Stomach smooth muscle (tissue), 2 donors: Measurements from ENCODE around the gene CROCC2.

Source experiments
- H3K27ac ChIP-seq: one replicate; pipeline ENCODE4 v1.7.0; 2013; ENCODE audit warnings: mild to moderate bottlenecking, low read length, inconsistent platforms
- H3K27me3 ChIP-seq, 2 donors: one replicate each; pipeline ENCODE4 v1.7.0; 2013; ENCODE audit warnings: low read length in 2 of 2; ENCODE audit not compliant: insufficient read depth in 2 of 2, control insufficient read depth in 1 of 2
- H3K36me3 ChIP-seq, 2 donors: one replicate each; pipeline ENCODE4 v1.7.0; 2013; ENCODE audit warnings: low read length in 2 of 2; ENCODE audit not compliant: control insufficient read depth in 2 of 2, insufficient read depth in 2 of 2
- H3K4me1 ChIP-seq: one replicate; pipeline ENCODE4 v1.7.0; 2013; ENCODE audit warnings: low read length; ENCODE audit not compliant: control insufficient read depth, insufficient read depth
- H3K4me3 ChIP-seq, 2 donors: one replicate each; pipeline ENCODE4 v1.7.0; 2013; ENCODE audit warnings: low read length in 2 of 2
- H3K9ac ChIP-seq, 2 donors: one replicate each; pipeline ENCODE4 v1.7.0; 2013; ENCODE audit warnings: low read length in 2 of 2, mild to moderate bottlenecking in 1 of 2
- H3K9me3 ChIP-seq, 2 donors: one replicate each; pipeline ENCODE4 v1.7.0; 2013; ENCODE audit warnings: low read length in 2 of 2; ENCODE audit not compliant: control insufficient read depth in 2 of 2
- donor health status: healthy.
- donor health status: Pancreatic carcinoma.

The CROCC2 gene

GRCh38 chr2:241036397-241036963 lies 130.3 kb downstream of the CROCC2 start:
- H3K27ac ChIP-seq, result no peak overlapping the region
- H3K9ac ChIP-seq, result no peak overlapping the region
- peak overlapping the region; percentile 53 to 64 for H3K4me3 ChIP-seq
- H3K36me3 ChIP-seq, result peaks cover 0 to 4% of the 10 kb centered on the region in 2 donors
- H3K4me1 ChIP-seq, result peaks cover 12% of the 10 kb centered on the region
- no peaks in the 10 kb centered on the region for H3K9me3 ChIP-seq
- peaks cover 0 to 21% of the 10 kb centered on the region in 2 donors for H3K27me3 ChIP-seq

GRCh38 chr2:241036964-241037421 lies 130.9 kb downstream of the CROCC2 start:
- H3K4me3 ChIP-seq, result peak overlapping the region; percentile 53 to 64
- H3K9ac ChIP-seq, result no peak overlapping the region
- H3K9me3 ChIP-seq, result no peaks in the 10 kb centered on the region
- no peak overlapping the region for H3K27ac ChIP-seq
- H3K27me3 ChIP-seq, result peaks cover 0 to 21% of the 10 kb centered on the region in 2 donors
- H3K36me3 ChIP-seq, result peaks cover 0 to 4% of the 10 kb centered on the region in 2 donors
- H3K4me1 ChIP-seq, result peaks cover 12% of the 10 kb centered on the region

- peaks cover 12% of the 10 kb centered on the region for H3K4me1 ChIP-seq
- H3K27me3 ChIP-seq, result peaks cover 0 to 21% of the 10 kb centered on the region in 2 donors
- H3K9ac ChIP-seq, result no peak overlapping the region
- H3K4me3 ChIP-seq, result no peak overlapping the region
- H3K9me3 ChIP-seq, result no peaks in the 10 kb centered on the region
- no peak overlapping the region for H3K27ac ChIP-seq
- H3K36me3 ChIP-seq, result peaks cover 0 to 4% of the 10 kb centered on the region in 2 donors
Measured at GRCh38 chr2:241037498-241037897, 131.4 kb downstream of the CROCC2 start.

GRCh38 chr2:241038374-241039180 lies 132.4 kb downstream of the CROCC2 start:
- no peak overlapping the region for H3K9ac ChIP-seq
- peaks cover 0 to 4% of the 10 kb centered on the region in 2 donors for H3K36me3 ChIP-seq
- H3K9me3 ChIP-seq, result no peaks in the 10 kb centered on the region
- H3K27ac ChIP-seq, result no peak overlapping the region
- peaks cover 12% of the 10 kb centered on the region for H3K4me1 ChIP-seq
- peaks cover 0 to 21% of the 10 kb centered on the region in 2 donors for H3K27me3 ChIP-seq
- H3K4me3 ChIP-seq, result no peak overlapping the region

GRCh38 chr2:241039416-241039815 lies 133.3 kb downstream of the CROCC2 start:
- Histone ChIP-seq H3K36me3 (peaks cover 0 to 4% of the 10 kb centered on the region in 2 donors), H3K9me3 (peaks cover 2 to 3% of the 10 kb centered on the region in 2 donors), H3K27me3 (peaks cover 0 to 21% of the 10 kb centered on the region in 2 donors), H3K9ac (no peak overlapping the region), H3K27ac (no peak overlapping the region), H3K4me1 (peaks cover 12% of the 10 kb centered on the region), H3K4me3 (no peak overlapping the region)

- Histone ChIP-seq H3K27me3 (peaks cover 0 to 21% of the 10 kb centered on the region in 2 donors), H3K36me3 (peaks cover 0 to 3% of the 10 kb centered on the region in 2 donors), H3K27ac (no peak overlapping the region), H3K9ac (no peak overlapping the region), H3K4me1 (peaks cover 12% of the 10 kb centered on the region), H3K4me3 (no peak overlapping the region), H3K9me3 (peaks cover 5 to 7% of the 10 kb centered on the region in 2 donors)
Measured at GRCh38 chr2:241040081-241040803, 134.1 kb downstream of the CROCC2 start.

- Histone ChIP-seq H3K27me3 (peaks cover 0 to 14% of the 10 kb centered on the region in 2 donors), H3K9ac (no peak overlapping the region), H3K36me3 (peaks cover 0 to 3% of the 10 kb centered on the region in 2 donors), H3K27ac (no peak overlapping the region), H3K4me3 (no peak overlapping the region), H3K9me3 (peaks cover 5 to 9% of the 10 kb centered on the region in 2 donors), H3K4me1 (peaks cover 5% of the 10 kb centered on the region)
Measured at GRCh38 chr2:241041589-241042158, 135.5 kb downstream of the CROCC2 start.
